K562 (cell line): Measurements from ENCODE around the gene AARSD1. TPM values are rescaled to one million over a fixed set of nuclear protein-coding genes. Genes with fewer than 3 reads are reported as not detected.

Source experiments
- BRD4 ChIP-seq: fragments of 200-600 bp; sonication (generic); IDR thresholded peaks from 2 replicates; pipeline ENCODE4 v1.6.1; 2017; ENCODE audit warnings: inconsistent platforms
- BRF1 ChIP-seq: IDR thresholded peaks from 3 replicates; pipeline ENCODE4 v1.6.1; 2011; ENCODE audit warnings: borderline replicate concordance, mild to moderate bottlenecking; ENCODE audit not compliant: insufficient read length; ENCODE audit errors: extremely low read depth
- CBX1 ChIP-seq: sonication (generic); IDR thresholded peaks from 2 replicates; pipeline ENCODE4 v1.6.1; 2016; ENCODE audit warnings: antibody characterized with exemption, low read depth, mild to moderate bottlenecking
- EZH2 ChIP-seq: IDR thresholded peaks from 2 replicates; pipeline ENCODE4 v1.6.1; 2012; ENCODE audit warnings: low read depth, mild to moderate bottlenecking, inconsistent platforms, low read length, borderline replicate concordance
- GTF2E2 ChIP-seq: fragments of 200-800 bp; sonication (Bioruptor generic); IDR thresholded peaks from 2 replicates; pipeline ENCODE4 v1.6.1; 2016; ENCODE audit warnings: missing genetic modification characterization, missing compliant biosample characterization
- IRF2 ChIP-seq: sonication (generic); formaldehyde crosslinking; IDR thresholded peaks from 2 replicates; pipeline ENCODE4 v1.8.1; 2022; ENCODE audit warnings: mild to moderate bottlenecking, missing genetic modification reagents
- KDM4B ChIP-seq, 2 experiments: fragments of 450-650 bp in 1 of 2; sonication (generic) in 1 of 2; IDR thresholded peaks; 2 replicates each; pipeline ENCODE4 v1.6.1; 2016 to 2017; ENCODE audit warnings: borderline replicate concordance in 2 of 2, antibody characterized with exemption in 1 of 2, low read depth in 1 of 2, mild to moderate bottlenecking in 1 of 2
- MBD2 ChIP-seq: sonication (generic); IDR thresholded peaks from 2 replicates; pipeline ENCODE4 v1.6.1; 2016; ENCODE audit warnings: low read depth, borderline replicate concordance
- MTA3 ChIP-seq: fragments of 450-650 bp; formaldehyde crosslinking; IDR thresholded peaks from 2 replicates; pipeline ENCODE4 v1.6.1; 2017; ENCODE audit warnings: mild to moderate bottlenecking, borderline replicate concordance
- NCOR1 ChIP-seq: fragments of 450-650 bp; IDR thresholded peaks from 2 replicates; pipeline ENCODE4 v1.6.1; 2016; ENCODE audit warnings: mild to moderate bottlenecking, moderate library complexity
- POLR3A ChIP-seq: IDR thresholded peaks from 2 replicates; pipeline ENCODE4 v1.6.1; 2011; ENCODE audit warnings: borderline replicate concordance, mild to moderate bottlenecking, moderate library complexity; ENCODE audit not compliant: insufficient read length, insufficient read depth; ENCODE audit errors: extremely low read depth
- SFPQ ChIP-seq: fragments of 200-400 bp; formaldehyde crosslinking; IDR thresholded peaks from 2 replicates; pipeline ENCODE4 v1.6.1; 2017; ENCODE audit warnings: mild to moderate bottlenecking, low read depth, low read length, moderate library complexity
- TFAM ChIP-seq: fragments of 250-450 bp; sonication (Bioruptor Pico); conservative IDR thresholded peaks from 2 replicates; pipeline ENCODE4 v1.5.0; 2021; ENCODE audit warnings: mild to moderate bottlenecking, moderate library complexity
- VEZF1 ChIP-seq: fragments of 200-800 bp; sonication (Bioruptor generic); IDR thresholded peaks from 2 replicates; pipeline ENCODE4 v1.6.1; 2017; ENCODE audit warnings: missing genetic modification characterization, missing compliant biosample characterization
- ZNF134 ChIP-seq: fragments of 250-450 bp; sonication (Bioruptor Pico); conservative IDR thresholded peaks from 2 replicates; pipeline ENCODE4 v1.4.0; 2020
- ZNF175 ChIP-seq: fragments of 200-800 bp; sonication (Bioruptor generic); IDR thresholded peaks from 2 replicates; pipeline ENCODE4 v1.6.1; 2016; ENCODE audit warnings: low read depth, mild to moderate bottlenecking, missing genetic modification characterization, missing compliant biosample characterization
- ZNF717 ChIP-seq: fragments of 250-450 bp; sonication (Bioruptor Pico); IDR thresholded peaks from 2 replicates; pipeline ENCODE4 v1.5.0; 2021
- polyA plus RNA-seq, 8 experiments: library from polyadenylated mRNA; depleted of rRNA in 4 of 8; stranded (reverse) in 5 of 8; unstranded in 3 of 8; fragments of >200 nt; fragmentation: Nextera tagmentation in 2 of 8; fragmentation: Illumina TruSeq in 1 of 8; extraction: Ambion mirVana in 2 of 8; extraction: Trizol in 1 of 8; gene quantifications; 2 replicates each; pipeline versions ENCODE4 v1.2.1 to v1.2.3, GENCODE V29; 2011 to 2014; ENCODE audit warnings: inconsistent platforms in 1 of 8, missing spikeins in 1 of 8
- total RNA-seq, 7 experiments: library from RNA; depleted of rRNA in 6 of 7; stranded (reverse); fragments of >200 nt in 6 of 7; fragmentation: Illumina TruSeq in 2 of 7; extraction: Trizol in 2 of 7; gene quantifications; 2 replicates each; pipeline versions ENCODE4 v1.2.1 to v1.2.3, GENCODE V29; 2011 to 2021; ENCODE audit warnings: low replicate concordance in 1 of 7
- TF ChIP-seq, protein P1 (sequence below): fragments of 450-650 bp; IDR thresholded peaks from one replicate; pipeline ENCODE4 v1.6.1; 2018; ENCODE audit warnings: mild to moderate bottlenecking, moderate library complexity; ENCODE audit not compliant: partially characterized antibody
- TF ChIP-seq, protein P2 (sequence below): fragments of 250-450 bp; sonication (Bioruptor Pico); IDR thresholded peaks from 2 replicates; pipeline ENCODE4 v1.8.0; 2021; ENCODE audit warnings: mild to moderate bottlenecking, moderate library complexity
- TF ChIP-seq, protein P3 (sequence below): sonication (generic); formaldehyde crosslinking; IDR thresholded peaks from 2 replicates; pipeline ENCODE4 v1.8.0; 2022; ENCODE audit warnings: mild to moderate bottlenecking, low read depth, missing genetic modification reagents

AARSD1 gene
- total and polyA plus RNA-seq, 9 of the 15 experiments (the other 6 are each of a cell fraction or from before 2014, with no cell fraction given) = 51.7 to 98.5 (median 68.6) TPM

GRCh38 chr17:42980274-42980765 lies 16.1 kb upstream of the AARSD1 start, which contains the start of gene RUNDC1 (continued):
- TF ChIP-seq, protein P1, sequence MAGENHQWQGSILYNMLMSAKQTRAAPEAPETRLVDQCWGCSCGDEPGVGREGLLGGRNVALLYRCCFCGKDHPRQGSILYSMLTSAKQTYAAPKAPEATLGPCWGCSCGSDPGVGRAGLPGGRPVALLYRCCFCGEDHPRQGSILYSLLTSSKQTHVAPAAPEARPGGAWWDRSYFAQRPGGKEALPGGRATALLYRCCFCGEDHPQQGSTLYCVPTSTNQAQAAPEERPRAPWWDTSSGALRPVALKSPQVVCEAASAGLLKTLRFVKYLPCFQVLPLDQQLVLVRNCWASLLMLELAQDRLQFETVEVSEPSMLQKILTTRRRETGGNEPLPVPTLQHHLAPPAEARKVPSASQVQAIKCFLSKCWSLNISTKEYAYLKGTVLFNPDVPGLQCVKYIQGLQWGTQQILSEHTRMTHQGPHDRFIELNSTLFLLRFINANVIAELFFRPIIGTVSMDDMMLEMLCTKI = no peak
- no peak for TF ChIP-seq POLR3A
- TF ChIP-seq KDM4B (IDR thresholded peaks at IDR 0.05; ENCODE audit: borderline replicate concordance in 2 of 2, low read depth in 1 of 2) = no peak
- no peak for TF ChIP-seq GTF2E2 (tag)
- no peak for TF ChIP-seq TFAM (CRISPR knock-in tag)
- no peak for TF ChIP-seq SFPQ
- no peak for TF ChIP-seq MTA3
- peak; percentile 66 for TF ChIP-seq VEZF1
- no peak for TF ChIP-seq ZNF717 (CRISPR knock-in tag)
- TF ChIP-seq ZNF134 (CRISPR knock-in tag) = no peak
- TF ChIP-seq EZH2 = no peak
- peak; percentile 53; the same call in 1 of the 2 replicates for TF ChIP-seq MBD2
- TF ChIP-seq, protein P2, sequence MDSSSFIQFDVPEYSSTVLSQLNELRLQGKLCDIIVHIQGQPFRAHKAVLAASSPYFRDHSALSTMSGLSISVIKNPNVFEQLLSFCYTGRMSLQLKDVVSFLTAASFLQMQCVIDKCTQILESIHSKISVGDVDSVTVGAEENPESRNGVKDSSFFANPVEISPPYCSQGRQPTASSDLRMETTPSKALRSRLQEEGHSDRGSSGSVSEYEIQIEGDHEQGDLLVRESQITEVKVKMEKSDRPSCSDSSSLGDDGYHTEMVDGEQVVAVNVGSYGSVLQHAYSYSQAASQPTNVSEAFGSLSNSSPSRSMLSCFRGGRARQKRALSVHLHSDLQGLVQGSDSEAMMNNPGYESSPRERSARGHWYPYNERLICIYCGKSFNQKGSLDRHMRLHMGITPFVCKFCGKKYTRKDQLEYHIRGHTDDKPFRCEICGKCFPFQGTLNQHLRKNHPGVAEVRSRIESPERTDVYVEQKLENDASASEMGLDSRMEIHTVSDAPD = no peak
- no peak for TF ChIP-seq IRF2 (CRISPR knock-in tag)
- TF ChIP-seq NCOR1 = no peak
- TF ChIP-seq CBX1 = 0 out of 2 replicates have a peak, but pooled peaks have one; percentile 24
- TF ChIP-seq, protein P3, sequence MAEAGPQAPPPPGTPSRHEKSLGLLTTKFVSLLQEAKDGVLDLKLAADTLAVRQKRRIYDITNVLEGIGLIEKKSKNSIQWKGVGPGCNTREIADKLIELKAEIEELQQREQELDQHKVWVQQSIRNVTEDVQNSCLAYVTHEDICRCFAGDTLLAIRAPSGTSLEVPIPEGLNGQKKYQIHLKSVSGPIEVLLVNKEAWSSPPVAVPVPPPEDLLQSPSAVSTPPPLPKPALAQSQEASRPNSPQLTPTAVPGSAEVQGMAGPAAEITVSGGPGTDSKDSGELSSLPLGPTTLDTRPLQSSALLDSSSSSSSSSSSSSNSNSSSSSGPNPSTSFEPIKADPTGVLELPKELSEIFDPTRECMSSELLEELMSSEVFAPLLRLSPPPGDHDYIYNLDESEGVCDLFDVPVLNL (CRISPR knock-in tag) = no peak
- TF ChIP-seq BRD4 = peak; percentile 1; the same call in 1 of the 2 replicates
- TF ChIP-seq BRF1 = no peak
- no peak for TF ChIP-seq ZNF175 (CRISPR knock-in tag)
